Testis (tissue), 5 donors: ENCODE results near the gene CA10. TPM values are rescaled to one million over a fixed set of nuclear protein-coding genes. Genes with fewer than 3 reads are reported as not detected.

Source experiments
- DNase-seq: peaks from one replicate; pipeline ENCODE4 v3.0.0-alpha.2; 2019
- H3K27ac ChIP-seq, 2 donors: fragments of 200-600 bp; sonication (generic); one replicate each; pipeline ENCODE4 v1.5.1; 2019
- H3K27me3 ChIP-seq: fragments of 200-600 bp; sonication (generic); one replicate; pipeline ENCODE4 v1.5.1; 2019
- H3K36me3 ChIP-seq: fragments of 200-600 bp; sonication (generic); one replicate; pipeline ENCODE4 v1.5.1; 2017; ENCODE audit warnings: low read depth; ENCODE audit errors: missing control alignments
- H3K4me1 ChIP-seq: fragments of 200-600 bp; sonication (generic); one replicate; pipeline ENCODE4 v1.5.1; 2019
- H3K4me3 ChIP-seq, 2 donors: fragments of 200-600 bp; sonication (generic); one replicate each; pipeline ENCODE4 v1.5.1; 2017 to 2019
- H3K9me3 ChIP-seq: fragments of 200-600 bp; sonication (generic); one replicate; pipeline ENCODE4 v1.5.1; 2017
- CTCF ChIP-seq, 3 experiments: fragments of 450-650 bp in 2 of 3; fragments of 200-600 bp in 1 of 3; sonication (generic) in 1 of 3; IDR thresholded peaks; one replicate each; pipeline ENCODE4 v1.5.1; 2016 to 2019; ENCODE audit warnings: antibody characterized with exemption in 3 of 3, mild to moderate bottlenecking in 2 of 3, moderate library complexity in 1 of 3
- POLR2A ChIP-seq: fragments of 450-650 bp; IDR thresholded peaks from one replicate; pipeline ENCODE4 v1.6.1; 2017; ENCODE audit warnings: antibody characterized with exemption, mild to moderate bottlenecking, moderate library complexity
- WGBS, 2 donors: methylation state at CpG; one replicate each; pipeline ENCODE4 v1.1.5; 2018; 5-methylcytosine and 5-hydroxymethylcytosine counted together
- intact Hi-C: fragments of 100-400 bp; cut with DNase I; formaldehyde crosslinking; loops from one replicate; pipeline ENCODE4 v1.15.1; 2023; ENCODE audit warnings: low total_unique reads
- long read RNA-seq, 2 donors: transcript quantifications; one replicate each; lab custom pipeline, GENCODE V29; 2026
- polyA plus RNA-seq: library from polyadenylated mRNA; stranded (reverse); fragments of 350-450 nt; fragmentation: Illumina TruSeq; extraction: RNeasy Lipid Tissue Mini Kit (QIAGEN cat#74804); gene quantifications from one replicate; pipeline ENCODE4 v1.2.3, GENCODE V29; 2014; ENCODE audit warnings: low read depth, low replicate concordance; ENCODE audit not compliant: insufficient read depth
- total RNA-seq, 2 donors: library from RNA; depleted of rRNA; stranded (reverse); fragments of >200 nt; gene quantifications; one replicate each; pipeline ENCODE4 v1.2.3, GENCODE V29; 2016

The CA10 gene
- total RNA-seq = 1 to 10 TPM; 5.0 to 5.3 TPM
- 30.7 TPM for polyA plus RNA-seq
- long read RNA-seq, donor 1 = 0 reads
- long read RNA-seq, donor 2, partial matches to known transcripts = 0 of 1 reads
- long read RNA-seq, donor 2, other reads (novel, unspliced or antisense) = 0 of 1 reads

- intact Hi-C loops = no loop called here
- peak within 1 kb of the TSS; percentile 31 to 38 for H3K4me3 ChIP-seq
- TF ChIP-seq CTCF (IDR thresholded peaks at IDR 0.05) (no peak), POLR2A (no peak)
- H3K4me1 ChIP-seq = no peaks in the 10 kb centered on the region
- H3K36me3 ChIP-seq = no peaks in the 10 kb centered on the region
- no peaks in the 10 kb centered on the region for H3K27me3 ChIP-seq
- H3K27ac ChIP-seq = no peak within 1 kb of the TSS
- H3K9me3 ChIP-seq = no peaks in the 10 kb centered on the region
- WGBS, 2 donors = 1 to 2% methylated on average over 21 to 51 of the region's 52 CpGs
- DNase-seq = no peak
Measured at GRCh38 chr17:52158450-52159042, at the start of gene CA10. Gene CA10 (minus strand): TSS chr17:52158714.

DNA sequence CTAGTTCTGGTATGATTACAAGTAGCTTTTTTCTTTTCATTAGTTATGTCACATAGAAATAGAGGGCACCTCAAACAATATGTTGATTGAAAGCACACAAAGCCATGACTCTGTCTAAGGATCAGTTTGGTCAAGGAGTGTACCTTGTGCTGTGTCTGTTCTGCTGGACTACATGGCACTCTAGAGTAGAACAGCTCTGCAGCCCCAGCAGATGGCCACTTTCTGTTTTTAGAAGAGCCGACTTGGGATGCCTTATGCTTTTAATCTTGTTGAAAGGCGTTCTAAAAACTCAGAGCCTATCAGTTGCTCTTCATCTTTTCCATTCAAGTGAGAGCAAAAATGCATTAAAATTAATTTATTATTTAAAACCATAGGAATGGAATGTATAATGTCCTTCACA is 49.3 kb upstream of the CA10 start:
- H3K36me3 ChIP-seq = no peaks in the 10 kb centered on the region
- WGBS, 2 donors = 62 to 85% methylated on average over 2 of the region's 2 CpGs
- no peak overlapping the region for H3K4me3 ChIP-seq
- H3K4me1 ChIP-seq = no peaks in the 10 kb centered on the region
- intact Hi-C loops = no loop called here
- H3K27me3 ChIP-seq = no peaks in the 10 kb centered on the region
- no peak overlapping the region for H3K27ac ChIP-seq
- no peaks in the 10 kb centered on the region for H3K9me3 ChIP-seq
- no peak for TF ChIP-seq POLR2A
- no peak for DNase-seq

DNA sequence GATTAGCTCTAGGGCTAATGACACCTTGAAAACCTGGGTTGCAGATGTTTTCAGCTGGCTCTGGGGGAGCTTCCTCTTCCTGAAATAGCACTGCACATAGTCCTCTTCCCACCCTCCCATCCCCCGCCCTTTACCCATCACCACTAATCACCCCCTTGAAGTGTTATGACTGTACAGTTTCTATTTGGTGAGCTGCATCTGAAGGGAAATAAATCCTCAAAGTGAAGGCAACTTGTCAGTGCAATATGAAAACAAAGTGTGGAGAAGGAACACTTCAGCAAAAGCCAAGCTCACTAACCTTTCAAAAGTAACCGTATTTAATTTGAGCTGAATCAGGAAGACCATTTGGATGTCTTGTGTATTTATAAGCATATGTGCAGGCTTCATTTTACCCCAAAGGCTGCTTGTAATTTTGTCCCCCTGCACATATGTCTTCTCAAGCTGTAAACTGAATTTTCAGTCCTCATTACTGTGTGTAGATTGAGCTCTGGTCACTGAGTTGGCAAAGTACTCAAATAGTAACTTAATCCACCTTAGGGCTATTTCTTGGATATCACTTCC is 44.1 kb upstream of the CA10 start:
- no peaks in the 10 kb centered on the region for H3K9me3 ChIP-seq
- no peak for TF ChIP-seq CTCF (IDR thresholded peaks at IDR 0.05)
- TF ChIP-seq POLR2A = no peak

DNA sequence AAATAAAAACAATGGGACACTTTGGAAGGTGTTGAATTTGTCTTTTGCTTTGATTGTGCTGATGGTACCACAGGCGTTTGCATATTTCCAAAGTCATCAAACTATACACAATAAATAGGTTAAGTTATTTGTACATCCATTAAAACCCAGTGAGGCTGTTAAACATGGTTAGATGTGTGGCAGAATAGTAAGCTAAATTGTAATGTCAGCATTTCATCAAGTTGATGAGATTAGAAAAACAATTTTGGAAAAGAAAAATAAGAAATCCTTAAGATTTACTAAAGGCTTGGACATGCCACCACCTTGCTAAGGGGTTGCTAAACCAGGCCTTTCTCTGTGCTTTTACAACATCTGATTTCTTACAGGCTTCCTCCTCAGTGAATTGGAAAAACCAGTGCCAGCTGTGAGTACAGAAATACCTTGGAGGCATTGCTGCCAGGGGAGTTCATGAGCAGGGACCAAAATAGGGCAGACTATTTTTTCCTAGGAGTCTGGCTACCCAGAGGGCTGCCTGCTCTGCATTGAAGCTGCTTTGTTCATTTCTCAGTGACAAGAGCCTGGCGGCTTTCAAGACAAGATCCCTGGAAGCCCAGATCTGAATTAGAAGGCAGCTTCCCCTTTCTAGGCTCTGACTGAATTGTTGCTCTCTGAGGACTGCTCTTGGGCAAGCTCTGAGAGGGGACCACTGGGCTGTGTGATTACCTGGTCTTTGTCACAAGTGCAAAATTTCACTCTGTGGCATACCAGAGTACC is 43.4 kb upstream of the CA10 start:
- DNase-seq = no peak
- TF ChIP-seq CTCF (IDR thresholded peaks at IDR 0.05) (no peak), POLR2A (no peak)
- H3K4me1 ChIP-seq = no peaks in the 10 kb centered on the region
- H3K4me3 ChIP-seq = no peak overlapping the region
- H3K36me3 ChIP-seq = no peaks in the 10 kb centered on the region
- no peaks in the 10 kb centered on the region for H3K27me3 ChIP-seq
- intact Hi-C loops = no loop called here
- 77 to 78% methylated on average over 2 of the region's 2 CpGs for WGBS, 2 donors
- H3K9me3 ChIP-seq = no peaks in the 10 kb centered on the region
- H3K27ac ChIP-seq = no peak overlapping the region

More for the DNA sequence above, 44.1 kb upstream of the CA10 start:
- Histone ChIP-seq H3K4me1 (no peaks in the 10 kb centered on the region), H3K27ac (no peak overlapping the region), H3K4me3 (no peak overlapping the region), H3K36me3 (no peaks in the 10 kb centered on the region), H3K27me3 (no peaks in the 10 kb centered on the region)
- intact Hi-C loops = no loop called here
- DNase-seq = no peak
- 71 to 79% methylated on average over 2 of the region's 2 CpGs for WGBS, 2 donors

GRCh38 chr17:52191491-52191890 is 33.0 kb upstream of the CA10 start:
- intact Hi-C loops = no loop called here
- 82 to 85% methylated on average over 2 of the region's 2 CpGs for WGBS, 2 donors
- Histone ChIP-seq H3K9me3 (no peaks in the 10 kb centered on the region), H3K27ac (no peak overlapping the region), H3K36me3 (no peaks in the 10 kb centered on the region), H3K4me1 (no peaks in the 10 kb centered on the region), H3K27me3 (no peaks in the 10 kb centered on the region), H3K4me3 (no peak overlapping the region)
- TF ChIP-seq POLR2A (no peak), CTCF (IDR thresholded peaks at IDR 0.05) (no peak)
- DNase-seq = no peak
